ENCODE measurements around the gene AP3S2.
"Not testable (repeated sequence)": the region's sequence is repeated elsewhere in the genome, so short reads cannot be mapped to it uniquely, and the experiment has no call there.

Gene AP3S2

GRCh38 chr15:89799918-89800498, 93.8 kb downstream of the AP3S2 start:
- DNase-seq (ENCODE audit: low read depth in 2 of 2): no peak

- no peak for DNase-seq (ENCODE audit: low read depth in 2 of 2)
Observed at GRCh38 chr15:89799011-89799911, 94.5 kb downstream of the AP3S2 start.

GRCh38 chr15:89797678-89798201, 96.1 kb downstream of the AP3S2 start:
- no peak for DNase-seq (ENCODE audit: low read depth in 2 of 2)

- no peak for DNase-seq (ENCODE audit: low read depth in 2 of 2)
Observed at GRCh38 chr15:89795996-89796395, 97.8 kb downstream of the AP3S2 start.

GRCh38 chr15:89794627-89795241, 99.1 kb downstream of the AP3S2 start:
- no peak for DNase-seq (ENCODE audit: low read depth in 2 of 2)

- DNase-seq (ENCODE audit: low read depth in 2 of 2): no peak
Observed at GRCh38 chr15:89792106-89792805, 101.5 kb downstream of the AP3S2 start.

GRCh38 chr15:89790661-89791060, 103.1 kb downstream of the AP3S2 start:
- DNase-seq (ENCODE audit: low read depth in 2 of 2): no peak

- DNase-seq (ENCODE audit: low read depth in 2 of 2): no peak
Observed at GRCh38 chr15:89790206-89790605, 103.6 kb downstream of the AP3S2 start.

GRCh38 chr15:89788585-89788984, 105.2 kb downstream of the AP3S2 start:
- not testable (repeated sequence) for DNase-seq (ENCODE audit: low read depth in 2 of 2)

- DNase-seq (ENCODE audit: low read depth in 2 of 2): no peak
Observed at GRCh38 chr15:89787944-89788343, 105.8 kb downstream of the AP3S2 start.

- no peak for DNase-seq (ENCODE audit: low read depth in 2 of 2)
Observed at GRCh38 chr15:89785774-89786140, 108.0 kb downstream of the AP3S2 start.

GRCh38 chr15:89785064-89785773, 108.6 kb downstream of the AP3S2 start:
- no peak for DNase-seq (ENCODE audit: low read depth in 2 of 2)

GRCh38 chr15:89784686-89784960, 109.2 kb downstream of the AP3S2 start:
- DNase-seq (ENCODE audit: low read depth in 2 of 2): no peak

- no peak for DNase-seq (ENCODE audit: low read depth in 2 of 2)
Observed at GRCh38 chr15:89783861-89784685, 109.7 kb downstream of the AP3S2 start.

- no peak for DNase-seq (ENCODE audit: low read depth in 2 of 2)
Observed at GRCh38 chr15:89783111-89783860, 110.5 kb downstream of the AP3S2 start.

- DNase-seq (ENCODE audit: low read depth in 2 of 2): not testable (repeated sequence)
Observed at GRCh38 chr15:89782619-89782950, 111.2 kb downstream of the AP3S2 start.

GRCh38 chr15:89781891-89782618, 111.7 kb downstream of the AP3S2 start:
- DNase-seq (ENCODE audit: low read depth in 2 of 2): no peak

GRCh38 chr15:89781055-89781454, 112.7 kb downstream of the AP3S2 start:
- no peak for DNase-seq (ENCODE audit: low read depth in 2 of 2)

- DNase-seq (ENCODE audit: low read depth in 2 of 2): no peak
Observed at GRCh38 chr15:89780601-89781000, 113.2 kb downstream of the AP3S2 start.

All from stimulated activated CD4-positive, alpha-beta T cell treated with anti-CD3 and anti-CD28 coated beads, Interleukin-1b, Interleukin-23, amount 100 ng/mL, for 1 hour (primary cell).